IPS DF 19.7 (cell line): ENCODE data around the gene GPR180.

Experiments
- DNase-seq: peaks from one replicate; pipeline ENCODE4 v3.0.0-alpha.2; 2013; ENCODE audit warnings: low read depth, low spot score

Gene GPR180

DNA sequence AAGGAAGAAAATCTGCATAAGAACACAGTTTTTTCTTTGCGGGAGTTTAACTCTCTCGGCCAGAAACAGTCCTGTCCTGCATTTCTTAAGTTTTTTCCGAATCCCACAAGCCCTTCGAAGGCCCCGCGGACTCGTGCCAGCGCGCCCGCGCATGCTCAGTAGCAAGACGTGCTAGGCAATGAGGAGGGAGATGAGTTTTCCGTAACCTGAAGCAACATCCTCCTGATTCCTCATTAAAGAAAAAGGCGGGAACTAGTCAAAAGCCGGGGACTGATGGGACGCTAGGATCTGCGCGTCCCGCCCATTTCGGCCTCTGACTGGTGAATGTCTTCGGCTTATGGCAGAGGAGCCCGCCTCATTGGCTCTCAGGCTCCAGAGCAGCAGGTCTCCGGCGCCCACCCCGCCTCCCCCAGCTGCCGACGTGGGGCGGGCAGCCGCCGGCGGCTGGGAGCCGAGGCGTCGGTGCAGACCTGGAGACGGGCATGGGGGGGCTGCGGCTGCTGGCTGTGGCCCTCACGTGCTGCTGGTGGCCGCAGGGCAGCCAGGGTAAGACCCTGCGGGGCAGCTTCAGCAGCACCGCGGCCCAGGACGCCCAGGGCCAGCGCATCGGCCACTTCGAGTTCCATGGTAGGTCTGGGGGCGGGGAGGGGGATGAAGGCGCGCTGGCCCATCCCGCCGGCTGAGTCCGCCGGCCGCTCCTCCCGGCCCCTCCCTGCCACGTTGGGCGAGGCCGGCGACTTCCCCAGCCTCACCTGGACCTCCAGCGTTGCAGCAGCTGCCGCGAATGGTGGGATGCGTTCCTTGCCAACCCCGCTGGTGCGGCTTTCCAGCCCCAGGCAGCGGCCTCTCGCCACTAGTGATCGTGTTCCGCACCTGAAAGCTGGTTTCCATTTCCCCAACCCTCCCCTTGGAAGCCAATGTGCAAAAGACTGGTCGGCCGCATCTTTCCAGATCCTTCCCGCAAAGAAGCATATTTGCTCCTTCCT lies at the start of gene GPR180:
Gene GPR180 (plus strand): TSS at position 412 of the 986 bp plus-strand sequence. CDS start 71 bp downstream, at position 483.
- peak; percentile 100 for DNase-seq

DNA sequence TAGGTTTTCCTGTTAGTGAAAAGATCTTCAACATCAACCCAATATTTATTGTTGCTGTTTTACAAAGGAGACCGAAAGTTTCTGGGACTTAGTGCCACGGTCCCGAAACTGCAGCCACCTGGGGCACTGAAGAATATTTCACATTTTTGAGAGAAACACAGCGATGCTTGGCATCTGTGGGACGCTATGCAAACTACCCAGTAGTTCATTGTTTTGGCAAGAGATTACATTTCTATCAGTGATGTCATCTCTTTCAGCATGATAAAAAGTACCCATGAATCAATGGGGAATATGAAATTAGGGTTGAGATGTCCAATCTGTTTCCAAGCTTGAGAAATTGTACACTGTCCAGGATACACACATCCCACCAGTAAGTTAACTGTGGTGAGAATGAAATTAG lies 49.6 kb upstream of the GPR180 start:
- no peak for DNase-seq

DNA sequence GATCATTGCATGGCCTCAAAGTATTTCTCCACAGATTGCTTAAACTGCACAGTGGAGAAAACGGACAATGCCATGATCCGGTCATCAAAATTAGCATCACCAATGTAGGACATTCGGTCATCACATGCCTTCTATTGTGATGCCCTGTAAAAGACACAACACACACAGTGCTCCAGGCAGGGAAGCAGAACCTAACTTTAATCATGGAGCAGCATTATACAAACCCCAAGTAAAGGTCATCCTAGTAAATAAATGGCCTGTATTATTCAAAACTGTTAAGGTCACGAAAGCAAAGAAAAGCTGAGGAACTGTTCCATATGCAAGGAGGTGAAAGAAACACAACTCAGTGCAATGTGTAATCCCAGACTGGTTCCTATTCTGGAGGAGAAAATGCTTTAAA lies 47.9 kb upstream of the GPR180 start:
- no peak for DNase-seq

DNA sequence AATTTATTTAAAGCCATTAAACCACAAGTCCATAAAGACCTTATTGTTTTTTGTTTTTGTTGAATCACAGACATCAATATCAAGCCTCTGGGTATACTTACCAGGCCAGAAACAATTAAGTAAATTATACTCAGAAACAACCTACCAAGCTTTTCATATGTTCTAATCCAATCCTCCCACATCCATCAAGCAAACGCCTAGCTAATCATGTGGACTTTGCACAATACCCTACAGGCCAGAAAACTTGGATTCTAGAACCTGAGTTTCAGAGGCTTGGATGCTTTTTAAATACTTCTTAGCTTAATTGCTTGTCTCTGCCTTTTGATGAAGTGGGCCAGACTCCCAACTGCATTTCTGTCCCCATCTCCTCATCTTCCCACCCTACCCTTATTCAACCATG lies 45.6 kb upstream of the GPR180 start:
- no peak for DNase-seq

DNA sequence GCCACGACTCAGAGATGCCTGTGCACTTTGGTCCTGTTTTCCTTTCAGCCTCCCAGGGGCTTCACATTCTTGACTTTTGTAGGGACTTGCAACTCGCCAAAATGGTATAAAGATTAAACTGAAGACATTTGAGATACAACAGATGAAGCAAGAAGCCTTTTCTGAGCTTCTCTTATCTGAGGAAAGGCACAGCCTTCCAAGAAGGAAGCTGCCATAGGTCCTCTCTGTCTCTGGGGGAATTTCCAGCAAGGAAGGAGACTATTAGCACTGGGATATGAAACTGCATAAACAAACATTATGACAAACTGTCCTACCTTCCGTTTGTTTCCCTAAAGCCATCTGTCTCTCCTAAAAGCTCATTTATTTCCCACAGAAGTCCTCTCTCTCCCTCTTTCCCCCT lies 45.0 kb upstream of the GPR180 start:
- no peak for DNase-seq

DNA sequence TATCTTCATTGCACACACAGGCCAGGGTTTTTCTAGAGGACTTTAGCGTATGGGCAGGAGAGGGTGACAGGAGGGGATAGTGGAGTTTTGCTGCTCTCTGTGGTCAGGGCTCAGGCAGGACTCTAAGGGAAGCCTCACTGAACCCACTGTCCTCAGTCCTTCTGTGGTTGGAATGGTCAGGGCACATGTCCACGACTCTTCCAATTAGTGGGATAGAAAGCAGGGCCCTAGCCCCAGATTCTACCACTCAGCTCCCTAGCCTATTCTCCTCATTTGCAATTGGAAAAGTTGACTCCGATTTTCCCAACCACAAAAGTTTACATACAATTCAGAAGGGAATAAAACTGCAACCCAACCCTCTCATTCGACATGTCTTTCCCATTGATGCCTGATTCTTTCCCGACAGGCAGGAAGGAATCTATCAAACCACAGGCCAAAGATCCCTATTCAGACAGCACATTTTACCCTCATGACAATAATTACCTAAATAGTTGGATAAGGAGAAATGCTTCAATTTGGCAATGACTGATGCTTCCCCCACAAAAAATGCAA lies 43.9 kb upstream of the GPR180 start:
- DNase-seq = no peak

DNA sequence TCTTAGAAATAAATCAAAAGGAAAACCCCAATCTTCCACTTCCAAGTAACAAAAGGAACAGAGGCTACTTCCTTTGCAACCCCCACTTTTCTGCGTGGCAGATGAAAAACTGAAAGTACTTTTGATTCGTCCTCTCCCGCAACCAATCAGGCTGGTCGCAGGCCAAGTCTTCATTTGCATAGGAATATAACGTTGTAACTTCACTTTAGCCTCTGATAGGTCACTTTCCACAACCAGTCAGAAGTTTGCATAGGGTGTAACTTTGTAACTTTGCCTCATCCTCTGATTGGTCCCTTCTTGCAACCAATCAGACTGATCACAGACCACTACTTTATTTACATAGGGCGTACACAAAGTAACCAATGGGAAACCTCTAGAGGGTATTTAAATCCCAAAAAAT lies 42.9 kb upstream of the GPR180 start:
- DNase-seq = peak; percentile 28

DNA sequence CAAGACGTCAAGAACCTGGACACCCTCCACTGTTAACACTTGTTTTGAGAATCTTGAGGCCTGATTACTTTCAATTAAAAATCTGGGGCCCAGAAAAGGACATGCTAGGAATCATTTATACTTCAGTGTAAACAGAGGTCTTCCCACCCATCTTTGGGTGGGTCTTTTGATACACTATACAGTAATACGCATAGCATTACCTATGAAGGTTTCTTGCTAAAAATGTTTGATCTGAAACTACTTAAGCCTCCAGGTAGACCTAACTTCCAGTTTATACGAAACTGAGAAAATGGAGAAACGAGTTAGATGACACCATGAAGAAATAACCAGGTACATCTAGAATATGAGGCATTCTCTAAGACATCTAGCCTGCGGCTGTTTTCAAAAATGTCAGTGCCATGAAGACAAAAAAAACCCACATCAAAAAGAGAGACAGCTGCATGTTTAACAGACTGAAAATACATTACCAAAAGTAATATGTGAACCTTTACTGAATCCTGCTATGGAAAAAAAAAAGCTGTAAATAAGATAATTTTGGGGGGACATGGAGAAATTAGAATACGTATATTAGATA lies 42.3 kb upstream of the GPR180 start:
- DNase-seq = no peak

DNA sequence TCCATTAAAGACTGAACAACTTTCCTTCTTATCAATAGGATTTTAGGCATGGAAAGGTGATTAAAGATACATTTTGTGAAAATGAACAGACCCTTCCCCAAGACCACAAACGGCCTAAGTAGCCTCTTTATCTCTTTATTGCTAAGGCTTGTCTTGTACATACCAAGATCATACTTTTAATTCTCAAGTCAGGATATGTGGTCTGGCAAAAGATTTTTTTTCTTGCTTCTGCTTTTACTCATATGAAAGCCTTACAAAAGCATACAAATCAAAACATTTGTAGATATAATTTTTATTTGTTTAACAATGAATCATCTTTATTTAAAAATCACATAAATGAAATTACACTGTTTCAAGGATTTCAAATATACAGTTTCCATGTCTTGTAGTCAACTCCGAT lies 41.5 kb upstream of the GPR180 start:
- no peak for DNase-seq

DNA sequence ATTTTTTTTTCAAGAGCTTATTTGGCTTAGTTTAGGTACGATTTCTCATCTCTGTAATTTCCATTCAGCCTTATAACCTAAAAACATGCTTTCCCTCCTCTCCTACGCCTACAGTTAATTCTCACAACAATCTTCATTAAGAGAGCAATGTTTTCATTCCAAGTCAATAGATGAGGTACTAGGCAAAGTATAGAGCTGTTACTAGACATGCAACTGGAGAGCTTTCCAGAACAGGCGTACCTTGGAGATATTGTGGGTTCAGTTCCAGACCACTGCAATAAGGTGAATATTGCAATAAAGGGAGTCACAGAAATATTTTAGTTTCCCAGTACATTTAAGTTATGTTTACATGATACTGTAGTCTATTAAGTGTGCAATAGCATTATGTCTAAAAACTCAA lies 40.5 kb upstream of the GPR180 start:
- DNase-seq = no peak

DNA sequence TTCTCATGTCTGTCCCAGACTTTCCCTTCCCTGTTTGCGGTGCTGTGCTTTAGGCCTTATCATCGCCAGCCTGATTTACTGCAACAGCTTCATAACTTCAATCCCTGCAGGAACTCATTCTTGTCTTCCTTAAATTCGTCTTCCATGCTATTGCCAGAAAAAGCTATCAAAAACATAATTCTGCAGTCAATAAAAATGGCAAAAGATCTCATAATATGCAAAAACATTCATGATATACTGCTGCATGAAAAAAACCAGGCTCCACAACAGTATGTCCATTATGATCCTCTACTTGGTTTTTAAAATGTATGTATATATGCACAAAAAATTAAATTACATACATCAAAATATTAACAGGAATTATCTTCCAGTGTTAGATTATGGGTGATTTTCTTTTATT lies 34.1 kb upstream of the GPR180 start:
- no peak for DNase-seq

DNA sequence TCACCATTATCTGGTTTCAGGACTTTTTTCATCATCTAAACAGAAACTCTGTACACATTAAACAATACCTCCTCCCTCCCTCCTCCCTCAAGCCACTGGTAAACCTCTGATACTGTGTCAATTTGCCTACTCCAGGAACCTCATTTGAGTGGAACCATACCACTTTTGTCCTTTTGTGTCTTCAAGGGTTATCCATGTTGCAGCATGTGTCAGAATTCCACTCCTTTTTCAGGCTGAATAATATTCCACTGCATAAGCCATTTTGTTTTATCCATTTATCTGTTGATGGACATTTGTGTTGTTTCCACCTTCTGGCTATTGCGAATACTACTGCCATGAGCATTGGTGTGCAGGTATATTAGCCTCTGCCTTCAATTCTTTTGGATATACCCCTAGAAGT lies 33.2 kb upstream of the GPR180 start:
- DNase-seq = no peak

DNA sequence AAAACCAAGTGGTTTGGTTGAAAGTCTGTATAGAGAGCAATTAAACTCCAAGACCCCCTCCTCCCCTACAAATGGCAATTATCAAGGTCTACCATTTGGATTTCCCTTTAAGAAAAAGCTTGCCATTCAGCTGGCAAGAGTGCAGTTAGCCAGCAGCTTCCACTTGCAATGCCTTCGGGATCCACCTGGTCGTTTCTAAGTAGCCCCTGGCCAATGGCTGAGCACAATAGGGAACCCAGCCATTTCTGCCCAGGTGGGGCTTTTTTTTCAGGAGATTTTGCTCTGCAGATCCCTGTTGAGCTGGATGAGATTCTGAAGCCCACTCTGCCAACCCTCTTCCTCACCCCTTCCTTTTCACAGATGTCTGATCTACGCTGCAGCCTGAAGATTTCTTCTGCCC lies 32.0 kb upstream of the GPR180 start:
- DNase-seq = no peak

DNA sequence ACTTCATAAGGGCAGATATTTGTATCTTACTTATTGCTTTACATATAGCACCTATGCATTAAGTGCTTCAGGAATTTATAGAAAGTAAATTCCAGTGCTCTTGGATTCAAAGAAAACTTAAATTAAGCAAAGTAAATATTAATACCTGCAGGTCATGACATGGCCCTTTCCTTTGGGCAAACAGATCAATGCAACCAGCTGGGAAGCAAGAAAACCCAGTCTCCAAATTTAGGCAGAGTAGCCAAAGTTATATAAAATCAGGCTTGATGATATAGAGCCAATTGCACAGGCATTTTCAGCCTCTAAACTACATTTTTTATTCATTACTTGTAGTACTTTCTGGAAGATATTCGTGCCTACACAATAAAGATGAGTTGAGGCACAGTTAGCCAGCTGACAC lies 22.6 kb upstream of the GPR180 start:
- DNase-seq = no peak

DNA sequence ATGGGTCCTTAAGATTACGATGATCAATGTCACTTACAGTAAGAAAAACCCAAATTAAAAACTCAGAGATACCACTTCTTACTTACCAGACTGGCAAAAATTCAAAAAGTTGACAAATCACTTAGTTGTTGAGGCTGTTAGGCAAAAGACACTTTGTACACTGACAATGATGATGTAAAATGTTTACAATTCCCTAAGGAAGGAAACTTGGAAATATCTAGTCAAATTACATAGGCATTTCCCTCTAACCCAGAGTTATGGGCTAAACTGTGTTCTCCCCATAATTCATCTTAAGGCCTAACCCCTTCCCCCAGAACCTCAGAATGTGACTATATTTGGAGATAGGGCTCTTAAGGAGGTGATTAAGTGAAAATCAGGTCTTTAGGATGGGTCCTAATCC lies 17.7 kb upstream of the GPR180 start:
- no peak for DNase-seq

DNA sequence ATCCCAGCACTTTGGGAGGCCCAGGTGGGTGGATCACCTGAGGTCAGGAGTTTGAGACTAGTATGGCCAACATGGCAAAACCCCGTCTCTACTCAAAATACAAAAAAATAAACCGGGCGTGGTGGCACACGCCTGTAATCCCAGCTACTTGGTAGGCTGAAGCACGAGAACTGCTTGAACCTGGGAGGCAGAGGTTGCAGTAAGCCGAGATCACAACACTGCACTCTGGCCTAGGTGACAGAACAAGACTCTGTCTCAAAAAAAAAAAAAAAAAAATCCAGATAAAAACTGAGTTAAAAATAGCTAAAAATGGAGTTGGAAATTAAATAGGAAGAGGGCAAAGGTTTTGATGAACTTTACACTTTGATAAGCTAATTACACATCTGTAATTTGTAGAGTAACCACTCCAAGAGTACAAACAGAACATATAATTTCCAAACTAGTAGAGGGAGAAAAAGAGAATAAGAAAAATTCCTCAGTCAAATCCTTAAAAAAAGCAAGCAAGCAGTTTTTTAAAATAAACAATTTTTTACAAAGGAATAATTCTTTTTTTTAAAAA lies 16.0 kb upstream of the GPR180 start:
- no peak for DNase-seq

DNA sequence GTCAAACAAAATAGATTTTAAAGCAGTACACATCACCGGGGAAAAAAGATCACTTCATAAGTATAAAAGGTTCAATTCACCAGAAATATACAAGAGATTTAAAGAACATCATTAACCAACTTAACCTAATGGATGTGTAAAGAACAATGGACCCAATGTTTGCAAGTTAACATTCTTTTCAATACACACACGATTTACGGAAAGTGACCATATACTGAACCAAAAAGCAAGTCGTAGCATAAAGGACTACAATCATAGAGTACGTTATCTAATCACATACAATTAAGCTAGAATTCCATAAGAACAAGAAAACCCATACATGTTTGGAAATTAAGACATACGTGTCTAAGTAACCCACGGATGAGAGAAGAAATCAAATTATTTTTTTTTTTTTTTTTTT lies 15.3 kb upstream of the GPR180 start:
- DNase-seq = no peak

DNA sequence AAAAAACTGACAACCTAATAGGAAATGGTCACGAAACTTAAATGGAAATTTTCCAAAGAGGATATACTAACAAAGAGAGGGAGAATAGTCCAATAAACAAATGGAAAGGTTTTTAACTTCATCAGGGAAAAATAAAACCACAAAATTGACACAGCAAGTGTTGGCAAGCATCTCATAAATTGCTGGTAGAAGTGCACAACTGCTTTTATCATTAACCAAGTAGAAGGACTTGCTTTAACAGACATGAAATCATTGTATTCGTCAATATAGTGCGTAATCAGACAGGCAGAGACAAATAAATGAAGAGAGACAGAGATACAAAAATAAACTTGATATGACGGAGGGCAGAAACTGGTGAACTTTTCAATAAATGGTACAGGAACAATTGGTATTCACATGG lies 13.1 kb upstream of the GPR180 start:
- no peak for DNase-seq

DNA sequence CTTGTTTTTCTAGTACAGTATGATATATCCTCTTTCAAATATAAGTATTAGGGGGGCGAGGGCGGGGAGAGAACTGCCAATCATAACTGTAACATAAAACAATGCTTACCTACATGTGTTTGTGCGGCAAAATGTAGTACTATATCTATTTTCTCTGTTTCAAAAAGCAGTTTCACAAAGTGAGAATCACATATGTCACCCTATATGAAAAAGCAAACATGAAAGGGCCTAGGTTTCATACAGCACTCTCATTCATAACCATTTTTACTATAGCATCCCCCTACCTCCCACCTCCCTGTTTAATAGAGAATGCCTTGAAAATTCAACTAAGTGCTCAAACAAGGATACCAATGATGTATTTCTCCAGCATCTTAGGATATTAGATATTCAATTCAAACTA lies 10.9 kb upstream of the GPR180 start:
- no peak for DNase-seq

DNA sequence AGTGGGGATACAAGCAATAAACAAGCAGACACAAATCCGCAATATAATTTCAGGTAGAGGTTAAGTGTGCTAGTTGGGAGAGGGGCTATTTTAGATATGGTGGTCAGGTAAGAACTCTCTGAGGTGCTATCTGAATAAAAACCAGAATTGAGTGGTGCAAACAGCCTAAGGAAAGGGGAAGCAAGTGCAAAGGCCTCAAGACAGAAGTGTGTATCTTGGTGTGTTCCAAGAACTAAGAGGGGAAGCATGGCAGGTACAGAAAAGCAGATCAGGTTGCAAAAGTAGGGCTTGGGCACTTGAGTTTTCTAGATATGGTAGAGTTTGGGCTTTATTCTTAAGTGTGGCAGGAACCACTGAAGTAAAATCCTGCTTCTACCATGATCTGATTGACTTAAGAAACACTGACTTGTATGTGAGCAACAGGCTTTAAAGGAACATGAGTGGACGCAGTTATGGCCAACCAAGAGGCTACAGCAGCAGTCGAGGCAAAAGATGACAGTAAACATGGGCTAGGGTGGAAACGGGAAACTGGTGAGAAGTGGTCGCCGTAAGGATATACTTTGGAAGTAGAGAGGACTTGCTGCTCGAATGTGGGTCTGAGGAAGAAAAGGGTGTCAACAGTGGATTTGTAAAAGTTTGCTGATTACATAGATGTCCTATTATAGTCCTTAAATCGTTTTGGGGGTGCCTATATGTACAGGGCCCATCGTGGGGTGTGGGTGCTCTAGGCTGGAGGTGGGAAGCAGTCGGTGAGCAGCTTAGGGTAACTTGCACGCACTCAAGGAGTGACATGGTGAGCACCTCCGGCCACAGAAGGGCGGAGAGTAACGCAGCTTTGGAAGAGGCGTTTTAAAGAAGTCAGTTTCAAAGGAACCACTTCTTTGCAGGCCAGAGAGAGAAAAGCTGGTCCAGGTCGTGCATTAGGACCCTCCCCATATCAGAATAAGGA lies 6.4 kb upstream of the GPR180 start:
- DNase-seq = no peak

DNA sequence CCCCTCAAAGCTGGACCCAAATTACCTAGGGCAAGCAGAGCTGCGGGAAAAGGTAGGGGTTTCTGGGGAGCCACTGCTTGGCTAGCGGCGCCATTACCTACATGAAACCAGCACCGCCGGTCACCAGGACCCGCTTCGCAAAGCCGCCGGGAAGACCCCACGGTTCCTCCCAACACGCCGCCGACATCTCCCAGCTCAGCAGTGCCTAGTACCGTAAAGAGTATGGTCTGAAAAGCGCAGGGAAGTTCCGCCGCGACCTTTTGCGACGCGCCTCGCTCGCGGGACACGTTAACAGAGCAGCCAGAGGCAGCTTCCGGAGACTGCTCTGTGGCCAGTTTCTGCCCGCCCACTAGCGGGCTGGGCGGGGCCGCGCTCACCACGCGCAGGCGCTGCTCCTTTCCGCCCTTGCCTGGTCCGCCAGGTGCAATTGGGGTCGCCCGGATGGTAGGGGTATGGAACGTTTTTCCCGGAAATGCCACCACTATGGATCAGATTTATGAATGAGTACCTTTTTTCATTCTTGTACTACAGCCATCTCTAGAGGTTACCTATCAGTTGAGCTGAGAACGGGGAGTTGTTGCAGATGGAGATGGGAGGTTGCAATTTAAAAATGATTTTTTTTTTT lies 5.6 kb upstream of the GPR180 start, which contains the start of gene TGDS:
Gene TGDS (minus strand): TSS at position 203 of the 625 bp plus-strand sequence. CDS start 16 bp downstream, at position 187.
- peak; percentile 92 for DNase-seq
